GM18951 (cell line): ENCODE measurements around the gene ELP6.
"Not testable (repeated sequence)": the region's sequence is repeated elsewhere in the genome, so short reads cannot be mapped to it uniquely, and the experiment has no call there.

Source experiments
- POLR2A ChIP-seq: IDR thresholded peaks from 4 replicates; pipeline ENCODE4 v1.6.1; 2011; ENCODE audit warnings: mild to moderate bottlenecking; ENCODE audit not compliant: insufficient read length, insufficient read depth; ENCODE audit errors: extremely low read depth
- in situ Hi-C: fragments of 300-500 bp; cut with MboI; formaldehyde crosslinking; loops from one replicate; pipeline ENCODE4 v1.12.0; 2022; ENCODE audit warnings: low sequenced_read_pairs, mixed read lengths, inconsistent platforms; ENCODE audit not compliant: unreplicated experiment

The ELP6 gene

GRCh38 chr3:47491777-47492176 is 21.7 kb downstream of the ELP6 start:
- TF ChIP-seq POLR2A: no peak
- in situ Hi-C loops: no loop called here

GRCh38 chr3:47491186-47491585 is 22.3 kb downstream of the ELP6 start:
- in situ Hi-C loops: no loop called here
- TF ChIP-seq POLR2A: no peak

GRCh38 chr3:47487265-47487664 is 26.2 kb downstream of the ELP6 start:
- in situ Hi-C loops: no loop called here

GRCh38 chr3:47485812-47486211 is 27.7 kb downstream of the ELP6 start:
- in situ Hi-C loops: no loop called here
- TF ChIP-seq POLR2A: no peak

More at GRCh38 chr3:47487265-47487664, 26.2 kb downstream of the ELP6 start:
- no peak for TF ChIP-seq POLR2A

GRCh38 chr3:47482366-47482765 is 31.1 kb downstream of the ELP6 start:
- no peak for TF ChIP-seq POLR2A
- in situ Hi-C loops: no loop called here

- in situ Hi-C loops: not testable (repeated sequence)
Observed at GRCh38 chr3:47481763-47482162, 31.7 kb downstream of the ELP6 start.

GRCh38 chr3:47480267-47480666 is 33.2 kb downstream of the ELP6 start:
- in situ Hi-C loops: not testable (repeated sequence)

- TF ChIP-seq POLR2A: no peak
- in situ Hi-C loops: loop anchor here (10.0 kb wide), 1 partner anchor 55 kb away; no protein-coding TSS in a partner anchor
Observed at GRCh38 chr3:47479826-47480160, 33.7 kb downstream of the ELP6 start.

GRCh38 chr3:47478022-47478421 is 35.5 kb downstream of the ELP6 start:
- in situ Hi-C loops: loop anchor here (10.0 kb wide), 1 partner anchor 53 kb away; no protein-coding TSS in a partner anchor

GRCh38 chr3:47476644-47477199 is 36.8 kb downstream of the ELP6 start:
- TF ChIP-seq POLR2A: no peak
- in situ Hi-C loops: loop anchor here (10.0 kb wide), 1 partner anchor 52 kb away; no protein-coding TSS in a partner anchor

More at GRCh38 chr3:47478022-47478421, 35.5 kb downstream of the ELP6 start:
- no peak for TF ChIP-seq POLR2A

- in situ Hi-C loops: loop anchor here (10.0 kb wide), 1 partner anchor 51 kb away; no protein-coding TSS in a partner anchor
- TF ChIP-seq POLR2A: no peak
Observed at GRCh38 chr3:47476330-47476626, 37.2 kb downstream of the ELP6 start.

GRCh38 chr3:47475570-47476329 is 37.8 kb downstream of the ELP6 start, which contains the start of gene SCAP:
TSS of gene SCAP (minus strand) at chr3:47475941. CDS start at chr3:47442993, 32,948 bp downstream.
- in situ Hi-C loops: loop anchor here (10.0 kb wide), 1 partner anchor 51 kb away; no protein-coding TSS in a partner anchor
- TF ChIP-seq POLR2A: peak; percentile 74

- in situ Hi-C loops: loop anchor here (10.0 kb wide), 1 partner anchor 50 kb away; no protein-coding TSS in a partner anchor
- no peak for TF ChIP-seq POLR2A
Observed at GRCh38 chr3:47475029-47475569, 38.4 kb downstream of the ELP6 start.

GRCh38 chr3:47473391-47473790 is 40.1 kb downstream of the ELP6 start:
- in situ Hi-C loops: loop anchor here (10.0 kb wide), 1 partner anchor 49 kb away; no protein-coding TSS in a partner anchor
- TF ChIP-seq POLR2A: no peak
